ENCODE results near the gene SLC34A1.

DNA sequence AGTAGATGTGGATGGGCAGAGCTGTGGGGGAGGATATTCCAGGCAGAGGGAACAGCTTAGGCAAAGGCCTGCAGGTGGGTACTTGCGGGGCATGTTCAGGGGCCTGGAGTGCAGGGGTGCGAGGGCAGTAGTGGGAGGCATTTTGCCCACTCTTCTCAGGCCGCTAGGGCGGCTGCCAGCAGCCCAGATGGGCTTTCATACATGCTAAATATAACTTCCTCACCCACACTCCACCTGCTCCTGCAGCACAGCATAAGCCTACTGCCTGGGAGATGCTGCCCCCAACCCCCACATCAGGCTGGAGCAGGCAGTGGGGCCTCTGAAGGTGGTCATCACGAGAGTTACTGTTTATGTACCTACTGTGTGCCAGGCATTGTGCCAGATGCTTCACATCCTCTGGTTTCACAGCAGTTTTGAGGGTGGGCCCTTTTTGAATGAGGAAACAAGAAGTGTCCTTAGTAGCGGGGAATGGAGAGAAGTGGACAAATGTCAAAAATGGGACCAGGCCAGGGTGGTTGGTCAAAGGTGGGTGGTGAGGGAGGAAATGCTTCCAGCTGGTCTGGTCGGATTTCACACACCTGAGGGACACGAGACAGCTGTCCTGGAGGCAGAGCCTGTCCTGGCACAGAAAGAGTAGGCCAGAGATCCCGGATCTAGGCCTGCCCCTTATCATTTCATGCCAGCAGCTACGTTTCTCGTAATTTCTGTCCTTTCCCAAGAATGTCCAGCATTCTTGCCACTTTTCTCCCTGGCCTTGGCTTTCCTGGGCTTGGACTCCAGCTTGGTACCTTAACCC, 14.4 kb upstream of the SLC34A1 start:
- TF ChIP-seq, protein P1, sequence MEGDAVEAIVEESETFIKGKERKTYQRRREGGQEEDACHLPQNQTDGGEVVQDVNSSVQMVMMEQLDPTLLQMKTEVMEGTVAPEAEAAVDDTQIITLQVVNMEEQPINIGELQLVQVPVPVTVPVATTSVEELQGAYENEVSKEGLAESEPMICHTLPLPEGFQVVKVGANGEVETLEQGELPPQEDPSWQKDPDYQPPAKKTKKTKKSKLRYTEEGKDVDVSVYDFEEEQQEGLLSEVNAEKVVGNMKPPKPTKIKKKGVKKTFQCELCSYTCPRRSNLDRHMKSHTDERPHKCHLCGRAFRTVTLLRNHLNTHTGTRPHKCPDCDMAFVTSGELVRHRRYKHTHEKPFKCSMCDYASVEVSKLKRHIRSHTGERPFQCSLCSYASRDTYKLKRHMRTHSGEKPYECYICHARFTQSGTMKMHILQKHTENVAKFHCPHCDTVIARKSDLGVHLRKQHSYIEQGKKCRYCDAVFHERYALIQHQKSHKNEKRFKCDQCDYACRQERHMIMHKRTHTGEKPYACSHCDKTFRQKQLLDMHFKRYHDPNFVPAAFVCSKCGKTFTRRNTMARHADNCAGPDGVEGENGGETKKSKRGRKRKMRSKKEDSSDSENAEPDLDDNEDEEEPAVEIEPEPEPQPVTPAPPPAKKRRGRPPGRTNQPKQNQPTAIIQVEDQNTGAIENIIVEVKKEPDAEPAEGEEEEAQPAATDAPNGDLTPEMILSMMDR (IDR thresholded peaks at IDR 0.05): no peak
- no peak for TF ChIP-seq POLR2A (IDR thresholded peaks at IDR 0.05; ENCODE audit: low read depth)

Measured in esophagus muscularis mucosa (tissue), 3 donors.